Measurements from ENCODE around the gene EEFSEC.

DNA sequence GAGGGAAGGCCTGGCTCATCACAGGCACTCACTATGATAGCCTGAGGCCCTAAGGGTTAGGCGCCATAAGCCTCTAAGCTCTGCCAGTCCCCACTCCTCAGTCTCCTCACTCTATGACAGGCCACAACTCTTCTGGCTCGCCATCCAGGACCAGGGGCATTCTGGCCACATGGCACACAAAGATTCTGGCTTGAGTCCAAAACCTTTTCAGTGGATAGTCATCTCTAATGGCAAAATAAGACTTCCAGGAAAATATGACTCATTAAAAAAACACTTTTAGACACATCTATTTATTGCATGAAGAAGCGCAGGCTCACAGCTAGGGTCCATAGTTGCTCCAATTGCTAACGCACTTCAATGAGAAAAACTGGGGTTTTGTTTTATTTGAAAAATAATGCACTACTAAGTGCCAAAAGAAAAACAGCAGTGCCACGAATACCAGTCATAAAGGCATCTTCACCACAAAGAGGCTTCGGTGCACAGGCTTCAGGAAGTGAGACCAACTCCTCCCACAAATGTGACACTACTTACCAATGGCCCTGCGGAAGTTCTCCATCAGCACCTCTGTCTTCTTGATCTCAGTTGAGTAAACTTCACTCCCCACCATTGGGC, 40.8 kb upstream of the EEFSEC start:
- TF ChIP-seq POLR2AphosphoS5 (IDR thresholded peaks at IDR 0.05) = no peak
- TF ChIP-seq, protein P1, sequence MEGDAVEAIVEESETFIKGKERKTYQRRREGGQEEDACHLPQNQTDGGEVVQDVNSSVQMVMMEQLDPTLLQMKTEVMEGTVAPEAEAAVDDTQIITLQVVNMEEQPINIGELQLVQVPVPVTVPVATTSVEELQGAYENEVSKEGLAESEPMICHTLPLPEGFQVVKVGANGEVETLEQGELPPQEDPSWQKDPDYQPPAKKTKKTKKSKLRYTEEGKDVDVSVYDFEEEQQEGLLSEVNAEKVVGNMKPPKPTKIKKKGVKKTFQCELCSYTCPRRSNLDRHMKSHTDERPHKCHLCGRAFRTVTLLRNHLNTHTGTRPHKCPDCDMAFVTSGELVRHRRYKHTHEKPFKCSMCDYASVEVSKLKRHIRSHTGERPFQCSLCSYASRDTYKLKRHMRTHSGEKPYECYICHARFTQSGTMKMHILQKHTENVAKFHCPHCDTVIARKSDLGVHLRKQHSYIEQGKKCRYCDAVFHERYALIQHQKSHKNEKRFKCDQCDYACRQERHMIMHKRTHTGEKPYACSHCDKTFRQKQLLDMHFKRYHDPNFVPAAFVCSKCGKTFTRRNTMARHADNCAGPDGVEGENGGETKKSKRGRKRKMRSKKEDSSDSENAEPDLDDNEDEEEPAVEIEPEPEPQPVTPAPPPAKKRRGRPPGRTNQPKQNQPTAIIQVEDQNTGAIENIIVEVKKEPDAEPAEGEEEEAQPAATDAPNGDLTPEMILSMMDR (IDR thresholded peaks at IDR 0.05) = no peak
- no peak for TF ChIP-seq POLR2A (IDR thresholded peaks at IDR 0.05)

Data from breast epithelium (tissue), 3 donors.